Osteoblast (primary cell): Measurements from ENCODE around the gene C15orf40. TPM values are rescaled to one million over a fixed set of nuclear protein-coding genes. Genes with fewer than 3 reads are reported as not detected.
"Not testable (repeated sequence)": the region's sequence is repeated elsewhere in the genome, so short reads cannot be mapped to it uniquely, and the experiment has no call there.

Source experiments
- DNase-seq: peaks from one replicate; pipeline ENCODE4 v3.0.0; 2011; ENCODE audit warnings: low spot score, mixed read lengths; ENCODE audit not compliant: insufficient read length; ENCODE audit errors: missing footprints
- H2AFZ ChIP-seq: 2 replicates; pipeline ENCODE4 v1.6.0; 2011; ENCODE audit warnings: mild to moderate bottlenecking, low read length
- H3K27ac ChIP-seq: 2 replicates; pipeline ENCODE4 v1.5.1; 2011; ENCODE audit warnings: mild to moderate bottlenecking, low read depth, low read length, moderate library complexity
- H3K27me3 ChIP-seq: 2 replicates; pipeline ENCODE4 v1.6.0; 2012; ENCODE audit warnings: mild to moderate bottlenecking, control low read depth, inconsistent platforms, low read length, moderate library complexity; ENCODE audit not compliant: insufficient read depth
- H3K36me3 ChIP-seq: 2 replicates; pipeline ENCODE4 v1.5.1; 2011; ENCODE audit warnings: mild to moderate bottlenecking, low read length, control low read depth, moderate library complexity; ENCODE audit not compliant: insufficient read depth
- H3K4me1 ChIP-seq: 2 replicates; pipeline ENCODE4 v1.5.1; 2011; ENCODE audit warnings: mild to moderate bottlenecking, low read length, control low read depth, moderate library complexity; ENCODE audit not compliant: insufficient read depth
- H3K4me2 ChIP-seq: 2 replicates; pipeline ENCODE4 v1.6.0; 2011; ENCODE audit warnings: mild to moderate bottlenecking, low read length; ENCODE audit not compliant: insufficient read depth
- H3K4me3 ChIP-seq: fragments of 200-600 bp; sonication (generic); 3 replicates; pipeline ENCODE4 v1.5.1; 2012; ENCODE audit warnings: mild to moderate bottlenecking, low read length, inconsistent platforms; ENCODE audit not compliant: insufficient read depth
- H3K79me2 ChIP-seq: 2 replicates; pipeline ENCODE4 v1.6.0; 2012; ENCODE audit warnings: mild to moderate bottlenecking, low read length, control low read depth, inconsistent platforms; ENCODE audit not compliant: insufficient read depth
- H3K9me3 ChIP-seq: 2 replicates; pipeline ENCODE4 v1.5.1; 2011; ENCODE audit warnings: low read depth, low read length, control low read depth
- H4K20me1 ChIP-seq: 2 replicates; pipeline ENCODE4 v1.6.0; 2012; ENCODE audit warnings: mild to moderate bottlenecking, low read length, control low read depth; ENCODE audit not compliant: insufficient read depth
- total RNA-seq: library from RNA; depleted of rRNA; stranded (reverse); fragments of >200 nt; gene quantifications from 2 replicates; pipeline ENCODE4 v1.2.3, GENCODE V29; 2012
- TF ChIP-seq, protein P1 (sequence below): IDR thresholded peaks from 2 replicates; pipeline ENCODE4 v1.5.1; 2011; ENCODE audit warnings: mild to moderate bottlenecking, low read depth, low read length, moderate library complexity; ENCODE audit errors: extremely low read depth

C15orf40 gene
- total RNA-seq, 1 donor: 13.4 TPM

DNA sequence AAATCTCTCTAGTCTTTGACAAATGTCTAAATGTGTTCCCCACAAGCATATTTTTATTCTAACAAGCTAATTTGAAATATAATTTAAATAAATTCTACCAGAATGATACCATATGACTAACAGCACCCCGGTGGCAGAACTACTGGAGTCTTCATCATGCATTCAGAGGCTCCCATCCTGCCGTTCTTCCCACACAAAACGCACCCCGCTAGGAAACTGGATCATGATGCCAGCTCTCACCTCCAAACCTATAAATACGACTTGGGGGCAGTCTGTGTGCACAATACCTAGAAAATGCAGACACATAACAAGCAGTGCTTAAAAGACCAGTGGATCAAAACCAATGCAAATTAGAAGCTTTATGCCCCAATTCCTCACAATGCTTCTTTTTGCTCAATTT is 67.4 kb downstream of the C15orf40 start:
- Histone ChIP-seq H3K79me2 (no peaks in the 10 kb centered on the region), H3K36me3 (no peaks in the 10 kb centered on the region), H3K4me3 (no peak overlapping the region), H2AFZ (no peak overlapping the region), H3K27me3 (no peaks in the 10 kb centered on the region), H3K4me2 (no peak overlapping the region), H3K4me1 (peaks cover 8% of the 10 kb centered on the region), H4K20me1 (no peaks in the 10 kb centered on the region), H3K27ac (no peak overlapping the region), H3K9me3 (no peaks in the 10 kb centered on the region)
- no peak for DNase-seq
- TF ChIP-seq, protein P1, sequence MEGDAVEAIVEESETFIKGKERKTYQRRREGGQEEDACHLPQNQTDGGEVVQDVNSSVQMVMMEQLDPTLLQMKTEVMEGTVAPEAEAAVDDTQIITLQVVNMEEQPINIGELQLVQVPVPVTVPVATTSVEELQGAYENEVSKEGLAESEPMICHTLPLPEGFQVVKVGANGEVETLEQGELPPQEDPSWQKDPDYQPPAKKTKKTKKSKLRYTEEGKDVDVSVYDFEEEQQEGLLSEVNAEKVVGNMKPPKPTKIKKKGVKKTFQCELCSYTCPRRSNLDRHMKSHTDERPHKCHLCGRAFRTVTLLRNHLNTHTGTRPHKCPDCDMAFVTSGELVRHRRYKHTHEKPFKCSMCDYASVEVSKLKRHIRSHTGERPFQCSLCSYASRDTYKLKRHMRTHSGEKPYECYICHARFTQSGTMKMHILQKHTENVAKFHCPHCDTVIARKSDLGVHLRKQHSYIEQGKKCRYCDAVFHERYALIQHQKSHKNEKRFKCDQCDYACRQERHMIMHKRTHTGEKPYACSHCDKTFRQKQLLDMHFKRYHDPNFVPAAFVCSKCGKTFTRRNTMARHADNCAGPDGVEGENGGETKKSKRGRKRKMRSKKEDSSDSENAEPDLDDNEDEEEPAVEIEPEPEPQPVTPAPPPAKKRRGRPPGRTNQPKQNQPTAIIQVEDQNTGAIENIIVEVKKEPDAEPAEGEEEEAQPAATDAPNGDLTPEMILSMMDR: no peak

DNA sequence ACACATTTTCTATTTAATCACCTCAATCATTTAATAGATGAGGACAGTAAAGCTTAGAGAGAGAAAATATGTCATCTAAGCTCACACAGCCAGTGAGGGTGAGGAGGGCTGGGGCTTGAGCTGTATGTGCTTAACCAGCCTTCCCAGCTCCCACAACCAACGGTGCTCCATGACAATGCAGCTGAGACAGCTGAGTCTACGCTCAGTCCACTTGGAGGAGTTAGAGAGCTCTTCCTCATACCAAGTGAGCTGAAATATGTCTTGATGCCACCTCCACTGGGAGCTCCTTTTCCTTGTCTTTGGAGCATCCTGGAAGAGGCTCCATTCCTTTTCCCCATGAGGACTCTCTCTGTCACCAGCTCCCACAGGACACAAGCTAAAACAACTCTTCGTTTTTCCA is 68.3 kb downstream of the C15orf40 start:
- TF ChIP-seq, protein P1: no peak
- no peaks in the 10 kb centered on the region for H4K20me1 ChIP-seq
- no peak for DNase-seq
- no peak overlapping the region for H3K27ac ChIP-seq
- H3K36me3 ChIP-seq: no peaks in the 10 kb centered on the region
- H3K4me3 ChIP-seq: no peak overlapping the region
- H3K9me3 ChIP-seq: no peaks in the 10 kb centered on the region
- H2AFZ ChIP-seq: no peak overlapping the region
- H3K27me3 ChIP-seq: no peaks in the 10 kb centered on the region
- H3K4me2 ChIP-seq: no peak overlapping the region
- H3K4me1 ChIP-seq: peaks cover 8% of the 10 kb centered on the region
- H3K79me2 ChIP-seq: no peaks in the 10 kb centered on the region

DNA sequence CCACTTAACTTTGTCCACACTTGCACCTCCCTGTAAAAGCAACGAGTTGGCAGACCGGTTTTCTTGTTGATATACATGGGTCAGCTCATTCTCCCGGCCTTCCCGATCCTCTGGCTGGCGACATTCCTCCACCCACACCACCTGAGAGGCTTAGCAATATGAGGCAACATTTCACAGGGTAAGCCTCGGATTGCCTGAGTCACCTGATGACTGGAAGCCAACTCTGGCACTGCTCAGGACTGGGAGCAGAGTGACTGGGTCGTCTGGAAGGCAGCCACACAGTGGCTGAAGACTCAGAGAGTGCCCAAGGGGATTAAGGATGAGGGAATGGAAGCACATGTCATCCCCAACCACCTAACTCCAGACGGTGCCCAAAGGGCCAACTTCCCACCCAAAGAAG is 68.7 kb downstream of the C15orf40 start:
- Histone ChIP-seq H3K27ac (no peak overlapping the region), H4K20me1 (no peaks in the 10 kb centered on the region), H3K27me3 (no peaks in the 10 kb centered on the region), H2AFZ (no peak overlapping the region), H3K4me1 (peaks cover 8% of the 10 kb centered on the region), H3K4me3 (no peak overlapping the region), H3K4me2 (peak overlapping the region; percentile 10), H3K9me3 (no peaks in the 10 kb centered on the region), H3K36me3 (no peaks in the 10 kb centered on the region), H3K79me2 (no peaks in the 10 kb centered on the region)
- peak; percentile 85 for DNase-seq
- TF ChIP-seq, protein P1: no peak

DNA sequence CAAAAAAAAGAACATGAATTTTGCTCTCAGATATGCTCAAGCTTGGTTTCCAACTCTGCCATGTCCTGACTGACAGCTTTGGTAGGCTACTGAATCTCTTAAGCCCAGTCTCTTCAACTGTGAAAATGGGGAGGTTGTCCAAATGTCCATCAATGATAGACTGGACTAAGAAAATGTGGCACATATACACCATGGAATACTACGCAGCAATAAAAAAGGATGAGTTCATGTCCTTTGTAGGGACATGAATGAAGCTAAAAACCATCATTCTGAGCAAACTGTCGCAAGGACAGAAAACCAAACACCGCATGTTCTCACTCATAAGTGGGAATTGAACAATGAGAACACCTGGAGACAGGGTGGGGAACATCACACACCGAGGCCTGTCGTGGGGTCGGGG is 71.8 kb downstream of the C15orf40 start:
- H3K4me3 ChIP-seq, H3K9me3 ChIP-seq, H3K27me3 ChIP-seq, H3K79me2 ChIP-seq, H3K4me2 ChIP-seq, H2AFZ ChIP-seq, DNase-seq, H3K27ac ChIP-seq, H3K36me3 ChIP-seq, H4K20me1 ChIP-seq: not testable (repeated sequence)
- peaks cover 10% of the 10 kb centered on the region for H3K4me1 ChIP-seq

Other genes with a start within 250 kb of the C15orf40 start
- not detected in 2 replicates for gene FSD2, start 205.6 kb downstream of the C15orf40 start, total RNA-seq
- 8.0 and 8.3 TPM in 2 replicates for gene WHAMM, start 202.0 kb downstream of the C15orf40 start, total RNA-seq
- 7.7 and 11.6 TPM in 2 replicates for gene HOMER2, start 58.9 kb downstream of the C15orf40 start, total RNA-seq
- 25.6 and 26.4 TPM in 2 replicates for gene RAMAC, start 25.4 kb downstream of the C15orf40 start, total RNA-seq
- 88.3 and 99.6 TPM in 2 replicates for gene BTBD1, start 55.6 kb upstream of the C15orf40 start, total RNA-seq
- gene TM6SF1, start 96.0 kb upstream of the C15orf40 start, total RNA-seq: 0.29 and 0.36 TPM in 2 replicates
- gene HDGFL3, start 196.2 kb upstream of the C15orf40 start, total RNA-seq: 27.5 and 42.4 TPM in 2 replicates